ENCODE measurements around the gene FAM3D. TPM values are rescaled to one million over a fixed set of nuclear protein-coding genes. Genes with fewer than 3 reads are reported as not detected.

The FAM3D gene
- polyA plus RNA-seq, 1 experiment, result not detected

DNA sequence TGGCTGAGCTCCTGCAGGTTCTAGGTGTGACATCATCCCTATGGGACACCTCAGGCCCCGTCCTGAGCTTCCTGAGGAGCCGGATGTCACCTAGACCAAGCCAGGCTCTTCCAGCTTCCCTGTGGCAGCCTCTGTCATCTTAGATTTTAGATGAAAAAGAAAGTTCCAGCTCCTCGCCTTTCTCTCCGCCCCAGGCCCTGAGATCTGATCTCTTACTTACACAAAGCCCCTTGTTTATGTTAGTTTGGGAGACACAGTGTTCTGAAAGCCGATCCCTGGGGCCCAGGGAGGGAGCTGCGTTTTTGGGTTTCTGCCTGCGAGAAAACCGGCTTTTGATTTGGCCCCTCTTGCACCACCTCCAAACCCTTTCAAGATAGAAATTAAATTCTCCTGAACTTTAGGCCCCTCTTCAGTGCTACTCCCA, 49.2 kb downstream of the FAM3D start:
- Histone ChIP-seq H3K36me3 (ENCODE audit: control insufficient read depth, insufficient read depth, low read length) (no peaks in the 10 kb centered on the region), H3K27me3 (ENCODE audit: control insufficient read depth, insufficient read depth, low read length) (peaks cover 2% of the 10 kb centered on the region; the same call in 1 of the 2 replicates), H3K4me3 (ENCODE audit: low read depth, low read length) (no peak overlapping the region)
- DNase-seq (ENCODE audit: low read depth), result no peak
- ChIA-PET POLR2A (no interaction called here), CTCF (interaction anchor here (1.2 to 2.9 kb wide), 3 partner anchors 11 to 32 kb away, joined by 4 to 12 read pairs (median 4); no protein-coding TSS in a partner anchor)
- TF ChIP-seq, protein P1, sequence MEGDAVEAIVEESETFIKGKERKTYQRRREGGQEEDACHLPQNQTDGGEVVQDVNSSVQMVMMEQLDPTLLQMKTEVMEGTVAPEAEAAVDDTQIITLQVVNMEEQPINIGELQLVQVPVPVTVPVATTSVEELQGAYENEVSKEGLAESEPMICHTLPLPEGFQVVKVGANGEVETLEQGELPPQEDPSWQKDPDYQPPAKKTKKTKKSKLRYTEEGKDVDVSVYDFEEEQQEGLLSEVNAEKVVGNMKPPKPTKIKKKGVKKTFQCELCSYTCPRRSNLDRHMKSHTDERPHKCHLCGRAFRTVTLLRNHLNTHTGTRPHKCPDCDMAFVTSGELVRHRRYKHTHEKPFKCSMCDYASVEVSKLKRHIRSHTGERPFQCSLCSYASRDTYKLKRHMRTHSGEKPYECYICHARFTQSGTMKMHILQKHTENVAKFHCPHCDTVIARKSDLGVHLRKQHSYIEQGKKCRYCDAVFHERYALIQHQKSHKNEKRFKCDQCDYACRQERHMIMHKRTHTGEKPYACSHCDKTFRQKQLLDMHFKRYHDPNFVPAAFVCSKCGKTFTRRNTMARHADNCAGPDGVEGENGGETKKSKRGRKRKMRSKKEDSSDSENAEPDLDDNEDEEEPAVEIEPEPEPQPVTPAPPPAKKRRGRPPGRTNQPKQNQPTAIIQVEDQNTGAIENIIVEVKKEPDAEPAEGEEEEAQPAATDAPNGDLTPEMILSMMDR (IDR thresholded peaks at IDR 0.05; ENCODE audit: insufficient read depth, low read depth, low read length), result no peak

DNA sequence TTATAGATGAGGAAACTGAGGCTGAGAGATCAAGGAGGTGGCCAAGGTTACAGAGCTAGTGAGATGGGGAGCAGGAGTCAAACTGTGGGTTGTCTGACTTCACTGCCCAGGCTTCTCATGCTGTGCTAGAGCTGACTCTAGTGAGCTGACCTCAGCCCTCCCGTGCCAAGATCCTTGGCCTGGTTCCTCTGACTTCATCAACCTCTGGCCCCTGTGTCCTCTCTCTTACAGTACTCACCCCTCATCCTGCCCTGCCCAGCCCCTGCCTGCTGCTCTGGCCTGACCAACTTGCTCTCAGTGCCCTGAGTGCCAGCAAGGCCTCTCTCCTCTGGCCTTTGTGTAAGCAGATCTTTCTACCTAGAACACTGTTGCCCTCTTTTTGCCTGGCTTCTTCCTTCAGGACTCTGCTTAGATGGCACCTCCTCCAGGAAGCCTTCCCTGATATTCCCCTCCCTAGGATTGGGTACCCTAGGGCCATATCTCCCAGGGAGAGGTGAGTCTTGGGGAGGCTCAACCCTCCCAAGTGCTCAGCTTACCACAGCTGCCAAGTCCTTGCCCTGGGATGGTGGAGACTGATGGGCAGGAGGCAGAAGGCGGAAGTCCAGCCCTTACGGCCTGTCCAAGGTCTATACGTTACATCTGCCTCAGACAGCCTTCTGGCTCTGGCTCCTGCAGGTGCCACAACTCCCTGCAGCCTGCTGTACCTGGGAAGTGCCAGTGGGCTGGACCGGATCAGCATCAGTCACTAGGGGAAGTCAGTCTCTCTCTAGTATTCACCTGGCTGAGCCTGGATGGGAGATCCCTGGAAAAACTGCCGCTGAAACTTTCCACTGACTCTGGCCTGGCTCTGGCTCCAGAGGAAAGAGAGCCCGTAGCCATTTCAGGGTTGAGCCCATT, 53.1 kb downstream of the FAM3D start:
- ChIA-PET CTCF (interaction anchor here (1.4 kb wide), 1 partner anchor 12 kb away, joined by 3 read pairs; no protein-coding TSS in a partner anchor), POLR2A (no interaction called here)
- no peak overlapping the region for H3K4me3 ChIP-seq (ENCODE audit: low read depth, low read length)
- H3K27me3 ChIP-seq (ENCODE audit: control insufficient read depth, insufficient read depth, low read length), result no peaks in the 10 kb centered on the region; the same call in 1 of the 2 replicates
- TF ChIP-seq, protein P1 (IDR thresholded peaks at IDR 0.05; ENCODE audit: insufficient read depth, low read depth, low read length), result no peak
- no peaks in the 10 kb centered on the region for H3K36me3 ChIP-seq (ENCODE audit: control insufficient read depth, insufficient read depth, low read length)
- no peak for DNase-seq (ENCODE audit: low read depth)

DNA sequence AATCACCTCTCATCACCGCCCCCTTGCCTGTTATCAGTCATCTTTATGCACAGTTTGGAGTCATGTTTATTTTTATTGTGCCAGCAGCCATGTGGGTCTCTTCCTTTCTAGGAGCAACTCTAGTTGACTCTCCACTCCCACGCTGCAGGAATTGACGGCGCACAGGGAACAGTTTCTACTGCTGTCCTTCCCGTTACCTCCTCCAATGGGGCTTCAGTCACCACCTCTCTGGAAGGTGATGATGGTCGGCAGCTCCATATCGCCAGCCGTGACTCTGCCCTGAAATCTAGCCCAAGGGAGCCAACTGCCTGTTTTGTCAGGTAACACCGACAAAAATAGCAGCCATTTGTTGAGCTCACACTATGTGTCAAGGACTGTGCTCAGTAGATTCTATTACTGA, 53.7 kb downstream of the FAM3D start:
- no peaks in the 10 kb centered on the region for H3K36me3 ChIP-seq (ENCODE audit: control insufficient read depth, insufficient read depth, low read length)
- ChIA-PET CTCF (interaction anchor here (1.4 kb wide), 1 partner anchor 13 kb away, joined by 3 read pairs; no protein-coding TSS in a partner anchor), POLR2A (no interaction called here)
- TF ChIP-seq, protein P1 (IDR thresholded peaks at IDR 0.05; ENCODE audit: insufficient read depth, low read depth, low read length), result no peak
- DNase-seq (ENCODE audit: low read depth), result no peak
- H3K27me3 ChIP-seq (ENCODE audit: control insufficient read depth, insufficient read depth, low read length), result no peaks in the 10 kb centered on the region; the same call in 1 of the 2 replicates
- H3K4me3 ChIP-seq (ENCODE audit: low read depth, low read length), result no peak overlapping the region

DNA sequence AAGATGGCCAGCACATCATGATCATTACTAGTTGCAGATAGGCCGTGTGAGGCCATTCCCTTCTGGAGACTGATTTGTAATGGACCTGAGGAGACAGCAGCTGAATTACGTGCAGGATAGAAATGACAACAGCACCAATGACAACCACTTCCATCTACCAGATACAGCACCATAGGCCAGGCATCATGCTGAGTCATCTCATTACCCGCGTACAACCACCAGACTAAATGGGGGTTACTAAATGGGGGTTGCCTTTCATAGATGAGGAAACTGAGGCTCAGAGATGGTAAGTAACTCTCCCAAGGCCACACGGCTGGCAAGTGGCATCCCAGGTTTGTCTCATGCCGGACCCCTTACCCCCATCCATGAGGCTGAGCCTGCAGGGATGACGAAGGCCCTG, 56.6 kb downstream of the FAM3D start:
- TF ChIP-seq, protein P1 (IDR thresholded peaks at IDR 0.05; ENCODE audit: insufficient read depth, low read depth, low read length), result no peak
- Histone ChIP-seq H3K27me3 (ENCODE audit: control insufficient read depth, insufficient read depth, low read length) (0 out of 2 replicates have a peak, but pooled peaks cover 1% of the 10 kb centered on the region), H3K36me3 (ENCODE audit: control insufficient read depth, insufficient read depth, low read length) (no peaks in the 10 kb centered on the region), H3K4me3 (ENCODE audit: low read depth, low read length) (no peak overlapping the region)
- ChIA-PET POLR2A (no interaction called here), CTCF (no interaction called here)
- no peak for DNase-seq (ENCODE audit: low read depth)

DNA sequence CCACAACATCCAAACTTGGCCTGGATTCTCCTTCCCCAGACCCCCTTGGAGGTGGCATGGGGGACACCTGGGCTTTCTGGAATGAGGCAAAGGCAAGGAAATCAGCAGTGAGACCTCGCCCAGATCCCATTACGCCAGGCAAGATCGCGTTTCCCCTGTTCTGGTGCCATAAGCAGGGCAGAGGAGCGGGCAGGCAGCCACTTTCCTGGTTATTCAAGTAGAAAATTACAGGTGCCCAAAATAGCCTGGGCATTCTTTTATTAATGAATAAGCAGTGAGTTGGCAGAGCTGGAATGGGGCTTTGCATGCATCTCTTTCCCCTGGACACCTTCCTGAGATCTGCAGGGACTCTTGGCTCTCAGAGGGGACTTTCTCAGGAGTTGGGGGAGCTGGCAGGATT, 57.9 kb downstream of the FAM3D start:
- DNase-seq (ENCODE audit: low read depth), result no peak
- ChIA-PET CTCF (no interaction called here), POLR2A (no interaction called here)
- H3K27me3 ChIP-seq (ENCODE audit: control insufficient read depth, insufficient read depth, low read length), result peaks cover 4% of the 10 kb centered on the region; the same call in 1 of the 2 replicates
- TF ChIP-seq, protein P1 (IDR thresholded peaks at IDR 0.05; ENCODE audit: insufficient read depth, low read depth, low read length), result no peak
- no peak overlapping the region for H3K4me3 ChIP-seq (ENCODE audit: low read depth, low read length)
- H3K36me3 ChIP-seq (ENCODE audit: control insufficient read depth, insufficient read depth, low read length), result no peaks in the 10 kb centered on the region

Measured in BJ (cell line).